Lung (tissue), 12 donors: Measurements from ENCODE around the gene PDE4C. TPM values are rescaled to one million over a fixed set of nuclear protein-coding genes. Genes with fewer than 3 reads are reported as not detected.

ENCODE experiments used
- ATAC-seq: fragments of 200-7000 bp; cut with Tn5 transposase; one replicate; pipeline ENCODE4 v1.9.1; 2020; ENCODE audit warnings: moderate number of reproducible peaks; ENCODE audit not compliant: insufficient read depth, low FRiP score
- DNase-seq, 3 donors: peaks; one replicate each; pipeline ENCODE4 v3.0.0-alpha.2; 2013 to 2017
- H3K27ac ChIP-seq, 2 donors: one replicate each; pipeline ENCODE4 v1.5.1; 2013; ENCODE audit warnings: mild to moderate bottlenecking in 2 of 2, moderate library complexity in 2 of 2, control low read depth in 1 of 2, inconsistent platforms in 1 of 2, low read depth in 1 of 2, low read length in 1 of 2
- H3K27me3 ChIP-seq, 3 donors: one replicate each; pipeline ENCODE4 v1.5.1; 2013; ENCODE audit warnings: low read length in 2 of 3; ENCODE audit not compliant: control insufficient read depth in 3 of 3, insufficient read depth in 3 of 3
- H3K36me3 ChIP-seq, 4 donors: one replicate each; pipeline ENCODE4 v1.5.1; 2013; ENCODE audit warnings: low read length in 4 of 4, mild to moderate bottlenecking in 1 of 4, moderate library complexity in 1 of 4; ENCODE audit not compliant: control insufficient read depth in 4 of 4, insufficient read depth in 4 of 4
- H3K4me1 ChIP-seq, 5 donors: one replicate each; pipeline ENCODE4 v1.5.1; 2013; ENCODE audit warnings: low read length in 5 of 5, mild to moderate bottlenecking in 2 of 5, moderate library complexity in 1 of 5; ENCODE audit not compliant: control insufficient read depth in 5 of 5, insufficient read depth in 5 of 5
- H3K4me3 ChIP-seq: one replicate; pipeline ENCODE4 v1.5.1; 2013; ENCODE audit warnings: mild to moderate bottlenecking, control low read depth, moderate library complexity
- H3K9ac ChIP-seq, 2 donors: one replicate each; pipeline ENCODE4 v1.5.1; 2013; ENCODE audit warnings: low read length in 2 of 2, control low read depth in 1 of 2; ENCODE audit not compliant: insufficient read depth in 1 of 2
- H3K9me3 ChIP-seq, 4 donors: one replicate each; pipeline ENCODE4 v1.5.1; 2013; ENCODE audit warnings: low read length in 3 of 4, mild to moderate bottlenecking in 1 of 4, moderate library complexity in 1 of 4; ENCODE audit not compliant: control insufficient read depth in 4 of 4, insufficient read depth in 3 of 4
- CTCF ChIP-seq: IDR thresholded peaks from 2 replicates; pipeline ENCODE4 v1.5.1; 2012; ENCODE audit warnings: mild to moderate bottlenecking; ENCODE audit errors: control extremely low read depth, extremely low read depth
- WGBS, 2 donors: extraction: QIAGEN DNeasy Blood & Tissue Kit; methylation state at CpG; one replicate each; pipeline ENCODE4 v1.1.7; 2013; 5-methylcytosine and 5-hydroxymethylcytosine counted together
- polyA plus RNA-seq, 2 donors: library from polyadenylated mRNA; stranded (reverse); fragments of 200-250 nt; gene quantifications; one replicate each; pipeline ENCODE4 v1.2.1, GENCODE V29; 2013
- total RNA-seq, 2 donors: library from RNA; depleted of rRNA in 1 of 2; stranded (reverse); fragments of >200 nt in 1 of 2; gene quantifications; one replicate each; pipeline ENCODE4 v1.2.1, GENCODE V29; 2014 to 2021
- donor health status: control.
- donor health status: control.
- donor health status: Bipolar disorder and iron deficiency.
- donor health status: healthy.
- donor health status: DM: yes; HTN: yes; CAD: no.

PDE4C gene
- total and polyA plus RNA-seq, 4 donors: 0.32 to 32.4 (median 4.2) TPM

DNA sequence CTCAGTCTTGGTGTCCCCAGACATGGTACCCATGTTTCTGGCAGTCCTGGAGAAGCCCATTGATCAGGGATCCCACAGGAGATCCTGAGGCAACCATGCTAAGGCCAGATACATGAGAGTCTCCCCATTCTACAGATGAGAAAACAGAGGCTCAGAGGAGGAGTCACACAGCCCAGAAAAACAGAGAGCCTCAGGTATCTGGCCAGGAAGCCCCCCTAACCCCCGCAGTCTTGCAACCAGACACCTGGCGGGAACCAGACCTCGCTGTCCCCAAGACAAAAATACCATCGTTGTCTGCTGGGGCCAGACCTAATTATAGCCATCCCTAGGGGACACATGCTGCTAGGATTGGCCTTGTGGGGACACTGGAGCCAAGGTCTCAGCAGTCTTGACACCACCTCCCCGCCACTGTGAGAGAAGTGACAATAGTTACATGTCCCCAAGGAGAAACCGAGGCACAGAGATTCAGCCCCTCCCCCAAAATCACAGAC, 1.6 kb upstream of the PDE4C start:
- Histone ChIP-seq H3K4me3 (no peak overlapping the region), H3K27ac (no peak overlapping the region), H3K4me1 (peaks cover 0 to 19% (median 0%) of the 10 kb centered on the region in 5 donors), H3K36me3 (no peaks in the 10 kb centered on the region), H3K9ac (no peak overlapping the region), H3K27me3 (peaks cover 0 to 39% (median 11%) of the 10 kb centered on the region in 3 donors), H3K9me3 (peaks cover 0 to under 1% (median 0%) of the 10 kb centered on the region in 4 donors)
- no peak for TF ChIP-seq CTCF
- 79% methylated on average over 6 of the region's 6 CpGs for WGBS, 2 donors
- DNase-seq (no peak), ATAC-seq (no peak)

GRCh38 chr19:18226956-18227780, 930 bp upstream of the PDE4C start:
- ATAC-seq: no peak
- TF ChIP-seq CTCF: no peak
- 87 to 88% methylated on average over 18 of the region's 18 CpGs for WGBS, 2 donors
- Histone ChIP-seq H3K36me3 (no peaks in the 10 kb centered on the region), H3K9ac (no peak overlapping the region), H3K9me3 (no peaks in the 10 kb centered on the region), H3K4me3 (no peak overlapping the region), H3K27me3 (peaks cover 0 to 35% (median 7%) of the 10 kb centered on the region in 3 donors), H3K4me1 (peaks cover 0 to 19% (median 0%) of the 10 kb centered on the region in 5 donors), H3K27ac (no peak overlapping the region)
- DNase-seq: no peak

GRCh38 chr19:18225355-18225701, 910 bp downstream of the PDE4C start:
- WGBS, 2 donors: 21 to 26% methylated on average over 16 of the region's 16 CpGs
- Histone ChIP-seq H3K4me1 (peaks cover 0 to 19% (median 0%) of the 10 kb centered on the region in 5 donors), H3K36me3 (no peaks in the 10 kb centered on the region), H3K27ac (peak overlapping the region in 1 of 2 donors; percentile 22), H3K9ac (no peak overlapping the region), H3K9me3 (no peaks in the 10 kb centered on the region), H3K27me3 (peaks cover 0 to 27% (median 7%) of the 10 kb centered on the region in 3 donors), H3K4me3 (no peak overlapping the region)
- DNase-seq (no peak), ATAC-seq (no peak)
- TF ChIP-seq CTCF: no peak
